ENCODE data around the gene TMBIM4.
A peak's percentile ranks its signal among the peaks of the same experiment; 100 is the strongest.

The TMBIM4 gene

DNA sequence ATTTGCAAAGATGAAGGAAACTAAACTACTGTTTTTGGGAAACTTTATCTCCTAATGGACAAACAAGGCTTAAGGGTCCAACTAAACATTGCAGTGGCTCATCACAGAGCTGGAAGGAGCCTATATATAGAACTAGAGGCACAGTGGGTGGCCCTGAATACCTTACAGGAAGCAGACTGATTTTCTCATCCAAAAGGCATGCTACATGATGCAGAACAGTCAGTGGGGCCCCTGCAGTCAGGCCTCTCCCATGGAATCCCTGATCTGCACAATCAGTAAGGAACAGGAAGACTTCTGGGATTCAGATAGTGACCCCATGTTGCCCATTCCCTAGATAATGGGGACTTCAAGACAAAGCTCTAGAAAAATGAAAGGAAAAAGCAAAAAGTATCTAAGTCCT, 37.4 kb downstream of the TMBIM4 start:
- H3K4me3 ChIP-seq (ENCODE audit: low read length) = no peak overlapping the region
- peaks cover 20% of the 10 kb centered on the region for H3K36me3 ChIP-seq (ENCODE audit: insufficient read depth, low read length)
- no peaks in the 10 kb centered on the region for H3K9me3 ChIP-seq (replicated peaks; ENCODE audit: low read length)
- H3K27me3 ChIP-seq (ENCODE audit: control insufficient read depth, insufficient read depth, low read length) = no peaks in the 10 kb centered on the region
- peaks cover 19% of the 10 kb centered on the region for H3K4me1 ChIP-seq (ENCODE audit: control insufficient read depth, insufficient read depth, low read length)
- H3K4me2 ChIP-seq (ENCODE audit: low read length) = peak overlapping the region; percentile 28
- peak overlapping the region; percentile 8 for H3K9ac ChIP-seq (ENCODE audit: low read depth, low read length)

DNA sequence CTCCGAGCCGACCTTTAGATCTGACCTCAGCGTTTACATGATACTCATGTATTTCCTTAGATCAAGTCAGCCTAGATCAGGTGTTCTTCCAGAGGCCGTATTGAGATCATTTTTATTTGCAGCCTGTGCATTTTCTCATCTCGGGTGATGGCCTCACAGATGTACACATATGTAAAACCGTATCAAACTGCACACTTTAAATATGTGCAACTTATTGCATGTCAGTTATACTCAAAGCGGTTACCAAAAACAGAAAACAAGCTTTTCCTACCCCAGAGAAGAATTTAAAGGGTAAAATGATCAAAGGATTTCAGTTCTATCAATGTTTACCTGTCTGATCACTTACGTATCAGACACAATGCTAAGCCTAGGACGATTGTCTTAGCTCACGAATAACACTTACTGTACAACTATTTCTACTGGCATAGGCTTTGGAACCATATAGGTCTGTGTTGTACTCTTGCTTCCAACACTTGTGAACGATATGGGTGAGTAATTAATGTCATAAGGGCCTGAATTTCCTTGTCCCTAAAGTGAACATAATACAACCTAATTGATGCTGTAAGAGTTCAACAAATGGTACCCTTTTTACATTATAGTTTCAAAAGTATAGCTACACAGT, 38.6 kb downstream of the TMBIM4 start:
- peaks cover 14% of the 10 kb centered on the region for H3K36me3 ChIP-seq (ENCODE audit: insufficient read depth, low read length)
- H3K9ac ChIP-seq (ENCODE audit: low read depth, low read length) = peak overlapping the region; percentile 93
- peak overlapping the region; percentile 93 for H3K4me3 ChIP-seq (ENCODE audit: low read length)

DNA sequence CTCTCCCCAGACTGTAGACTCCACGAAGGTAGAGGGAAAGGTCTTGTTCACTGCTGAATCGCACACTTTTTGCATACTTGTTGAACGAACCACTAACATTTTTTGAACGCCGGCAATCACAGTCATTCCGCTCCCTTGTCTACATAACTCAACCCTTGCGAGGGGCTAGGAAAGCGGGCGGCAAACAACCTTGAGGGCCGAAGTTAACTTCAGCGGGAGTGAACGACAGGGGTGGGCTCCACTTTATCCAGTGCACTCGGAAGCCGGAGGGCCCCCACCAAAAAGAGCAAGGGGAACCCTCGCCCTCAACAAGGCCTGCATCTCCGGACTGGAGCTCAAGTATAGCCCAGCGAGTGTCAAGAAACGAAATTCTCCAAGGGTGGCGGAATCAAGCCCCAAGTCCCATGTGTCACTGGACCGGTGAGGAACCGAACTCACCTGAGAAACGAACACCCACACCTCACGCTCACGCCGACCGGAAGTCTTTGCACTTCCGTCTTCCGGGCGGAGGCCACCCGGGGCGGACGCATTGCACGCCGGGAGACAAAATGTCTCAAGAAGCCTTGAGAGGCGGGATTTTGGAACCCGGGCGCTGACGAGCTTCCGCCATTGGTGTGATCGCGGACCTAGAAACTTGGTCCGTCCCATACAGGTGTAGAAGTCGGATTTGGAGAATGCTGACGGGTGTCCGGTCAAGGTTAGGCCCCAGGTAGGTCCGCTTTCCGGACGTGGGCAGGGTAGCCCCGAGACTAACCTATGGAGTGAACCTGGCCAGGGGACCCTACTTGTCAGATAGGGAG, 39.3 kb downstream of the TMBIM4 start, which contains the start of gene LLPH:
Gene LLPH (minus strand): TSS at position 484 of the 800 bp plus-strand sequence. CDS start 1,644 bp downstream, outside the sequence.
- Histone ChIP-seq H3K36me3 (ENCODE audit: insufficient read depth, low read length) (peaks cover 16% of the 10 kb centered on the region), H3K27me3 (ENCODE audit: control insufficient read depth, insufficient read depth, low read length) (no peaks in the 10 kb centered on the region), H3K4me3 (ENCODE audit: low read length) (peak within 1 kb of the TSS; percentile 93), H3K4me1 (ENCODE audit: control insufficient read depth, insufficient read depth, low read length) (peaks cover 19% of the 10 kb centered on the region), H3K4me2 (ENCODE audit: low read length) (peak within 1 kb of the TSS; percentile 97), H3K9ac (ENCODE audit: low read depth, low read length) (peak within 1 kb of the TSS; percentile 93), H3K9me3 (replicated peaks; ENCODE audit: low read length) (no peaks in the 10 kb centered on the region)

More for the DNA sequence above, 38.6 kb downstream of the TMBIM4 start:
- Histone ChIP-seq H3K4me1 (ENCODE audit: control insufficient read depth, insufficient read depth, low read length) (peaks cover 19% of the 10 kb centered on the region), H3K4me2 (ENCODE audit: low read length) (peak overlapping the region; percentile 97), H3K27me3 (ENCODE audit: control insufficient read depth, insufficient read depth, low read length) (no peaks in the 10 kb centered on the region), H3K9me3 (replicated peaks; ENCODE audit: low read length) (no peaks in the 10 kb centered on the region)

DNA sequence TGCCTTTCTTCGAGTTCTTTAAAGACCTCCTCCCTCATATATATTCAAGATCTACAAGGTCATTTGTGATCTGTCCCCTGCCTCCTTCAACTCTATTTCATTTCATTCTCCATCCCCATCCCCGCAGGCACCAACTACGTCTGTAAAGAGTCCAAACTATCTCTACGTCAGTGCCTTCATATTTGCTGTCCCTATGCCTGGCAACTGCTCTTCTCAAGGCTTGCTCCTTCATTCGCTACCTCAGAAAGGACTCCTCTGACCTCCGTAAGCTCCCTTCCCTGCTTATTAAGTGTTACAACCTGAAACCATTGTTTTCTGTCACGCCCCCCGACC, 39.9 kb downstream of the TMBIM4 start:
- H3K4me1 ChIP-seq (ENCODE audit: control insufficient read depth, insufficient read depth, low read length) = peaks cover 19% of the 10 kb centered on the region
- peak overlapping the region; percentile 93 for H3K9ac ChIP-seq (ENCODE audit: low read depth, low read length)
- H3K4me3 ChIP-seq (ENCODE audit: low read length) = peak overlapping the region; percentile 93
- H3K36me3 ChIP-seq (ENCODE audit: insufficient read depth, low read length) = peaks cover 22% of the 10 kb centered on the region
- peak overlapping the region; percentile 97 for H3K4me2 ChIP-seq (ENCODE audit: low read length)
- no peaks in the 10 kb centered on the region for H3K27me3 ChIP-seq (ENCODE audit: control insufficient read depth, insufficient read depth, low read length)
- no peaks in the 10 kb centered on the region for H3K9me3 ChIP-seq (replicated peaks; ENCODE audit: low read length)

DNA sequence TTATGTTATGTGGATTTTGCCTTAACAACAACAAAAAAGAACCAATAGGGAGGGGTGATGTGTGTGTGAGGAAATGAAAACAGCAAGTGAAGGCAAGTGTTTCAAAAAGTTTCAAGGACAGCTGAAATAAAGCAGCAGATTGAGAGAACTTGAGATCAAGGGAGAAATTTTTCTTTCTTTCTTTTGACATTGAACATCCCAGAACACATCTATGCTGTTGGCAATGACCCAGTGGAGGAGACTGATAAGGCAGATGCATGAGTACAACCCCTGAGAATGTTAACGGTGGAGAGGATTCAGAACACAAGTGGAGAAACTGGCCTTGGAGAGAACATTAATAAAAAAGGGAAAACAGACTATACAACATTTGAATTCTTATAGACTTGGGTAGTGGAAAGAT, 42.1 kb downstream of the TMBIM4 start:
- Histone ChIP-seq H3K4me3 (ENCODE audit: low read length) (no peak overlapping the region), H3K9me3 (replicated peaks; ENCODE audit: low read length) (no peaks in the 10 kb centered on the region), H3K27me3 (ENCODE audit: control insufficient read depth, insufficient read depth, low read length) (no peaks in the 10 kb centered on the region), H3K4me1 (ENCODE audit: control insufficient read depth, insufficient read depth, low read length) (peaks cover 16% of the 10 kb centered on the region), H3K4me2 (ENCODE audit: low read length) (no peak overlapping the region), H3K36me3 (ENCODE audit: insufficient read depth, low read length) (peaks cover 34% of the 10 kb centered on the region), H3K9ac (ENCODE audit: low read depth, low read length) (no peak overlapping the region)

DNA sequence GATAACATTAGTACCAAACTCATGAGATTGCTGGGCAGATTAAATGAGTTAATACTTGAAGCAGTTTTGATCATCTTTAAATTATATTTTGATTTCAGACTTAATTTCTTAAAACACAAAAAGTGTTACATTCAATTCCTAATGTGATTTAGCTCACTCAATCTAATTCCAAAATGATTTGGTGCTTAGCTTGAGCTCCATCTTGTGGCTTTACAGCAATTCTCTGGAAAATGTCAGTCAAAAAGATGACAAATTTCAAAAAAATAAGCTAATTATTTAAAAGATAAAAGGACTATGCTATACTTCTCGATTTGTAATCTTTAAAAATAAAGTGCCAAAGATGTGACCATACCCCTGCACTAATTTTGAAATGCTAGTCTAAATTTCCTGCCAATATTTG, 49.3 kb downstream of the TMBIM4 start:
- Histone ChIP-seq H3K9ac (ENCODE audit: low read depth, low read length) (no peak overlapping the region), H3K27me3 (ENCODE audit: control insufficient read depth, insufficient read depth, low read length) (no peaks in the 10 kb centered on the region), H3K4me1 (ENCODE audit: control insufficient read depth, insufficient read depth, low read length) (no peaks in the 10 kb centered on the region), H3K4me3 (ENCODE audit: low read length) (no peak overlapping the region), H3K4me2 (ENCODE audit: low read length) (no peak overlapping the region), H3K9me3 (replicated peaks; ENCODE audit: low read length) (no peaks in the 10 kb centered on the region), H3K36me3 (ENCODE audit: insufficient read depth, low read length) (peaks cover 39% of the 10 kb centered on the region)

DNA sequence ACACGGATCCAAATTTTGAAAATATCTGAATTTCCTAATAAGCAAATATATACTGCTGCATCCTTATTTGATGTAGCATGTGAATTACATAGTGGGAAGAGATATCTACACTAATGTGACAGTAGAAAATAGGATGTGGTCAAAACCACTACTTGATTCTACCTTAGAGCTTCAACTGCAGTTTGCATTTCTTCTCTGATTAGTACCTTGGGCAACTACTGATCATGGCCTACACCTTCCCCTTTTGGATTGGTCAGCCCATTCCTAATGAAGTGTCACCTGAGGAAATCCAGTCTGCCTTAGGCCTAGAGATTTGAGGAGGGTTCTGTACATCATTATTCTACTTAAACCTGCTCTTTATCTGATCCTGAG, 49.9 kb downstream of the TMBIM4 start:
- no peaks in the 10 kb centered on the region for H3K27me3 ChIP-seq (ENCODE audit: control insufficient read depth, insufficient read depth, low read length)
- H3K9me3 ChIP-seq (replicated peaks; ENCODE audit: low read length) = no peaks in the 10 kb centered on the region
- peaks cover 33% of the 10 kb centered on the region for H3K36me3 ChIP-seq (ENCODE audit: insufficient read depth, low read length)
- H3K4me1 ChIP-seq (ENCODE audit: control insufficient read depth, insufficient read depth, low read length) = no peaks in the 10 kb centered on the region
- H3K4me3 ChIP-seq (ENCODE audit: low read length) = no peak overlapping the region
- H3K4me2 ChIP-seq (ENCODE audit: low read length) = no peak overlapping the region
- no peak overlapping the region for H3K9ac ChIP-seq (ENCODE audit: low read depth, low read length)

DNA sequence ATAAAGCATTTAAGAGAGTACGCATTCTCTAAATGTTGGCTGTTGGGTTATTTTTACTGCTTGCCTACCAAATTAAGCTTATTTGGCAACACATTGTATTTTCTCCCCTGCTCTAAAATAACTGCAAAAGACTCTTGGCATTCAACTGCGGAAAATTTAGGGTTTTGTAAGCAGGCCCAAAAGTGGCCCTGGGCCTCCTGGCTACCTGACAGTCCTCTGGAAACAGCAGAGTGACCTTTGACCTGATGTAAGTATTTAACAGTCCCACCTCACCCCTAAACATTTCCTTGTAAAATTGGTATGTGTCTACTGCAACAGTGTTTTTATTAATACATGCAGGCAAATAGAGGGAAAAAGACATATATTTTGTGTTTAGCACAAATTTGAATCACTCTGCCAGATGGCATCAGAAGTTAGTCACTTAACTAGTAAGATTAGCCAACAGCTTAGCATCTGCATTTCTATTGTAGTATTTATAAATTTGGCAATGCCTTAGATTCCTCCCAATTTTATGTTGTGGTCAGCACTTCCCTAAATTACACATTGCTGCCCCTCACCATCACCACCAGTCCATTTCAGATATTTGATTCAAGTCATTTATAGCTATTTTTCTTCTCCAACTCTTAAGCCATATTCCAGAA, 50.4 kb downstream of the TMBIM4 start:
- Histone ChIP-seq H3K4me1 (ENCODE audit: control insufficient read depth, insufficient read depth, low read length) (no peaks in the 10 kb centered on the region), H3K4me2 (ENCODE audit: low read length) (no peak overlapping the region), H3K27me3 (ENCODE audit: control insufficient read depth, insufficient read depth, low read length) (no peaks in the 10 kb centered on the region)

DNA sequence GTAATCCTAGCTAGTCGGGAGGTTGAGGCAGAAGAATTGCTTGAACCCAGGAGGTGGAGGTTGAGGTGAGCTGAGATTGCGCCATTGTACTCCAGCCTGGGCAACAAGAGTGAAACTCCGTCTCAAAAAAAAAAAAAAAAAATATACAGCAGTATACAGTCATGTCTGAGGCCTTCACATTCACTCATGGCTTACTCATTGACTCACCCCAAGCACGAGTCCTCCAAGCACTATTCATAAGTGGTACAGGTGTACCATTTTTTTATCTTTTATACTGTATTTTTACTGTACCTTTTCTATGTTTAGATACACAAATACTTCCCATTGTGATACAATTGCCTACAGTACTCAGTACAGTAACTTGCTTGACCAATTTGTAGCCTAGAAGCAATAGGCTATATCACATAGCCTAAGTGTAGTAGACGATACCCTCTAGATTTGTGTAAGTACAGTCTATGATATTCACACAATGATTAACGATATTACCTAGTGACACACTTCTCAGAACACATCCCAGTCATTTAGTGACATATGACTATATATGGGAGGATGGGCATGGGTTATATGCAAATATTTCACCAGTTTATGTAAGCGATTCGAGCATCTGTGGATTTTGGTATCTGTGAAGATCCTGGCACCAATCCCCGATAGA, 51.4 kb downstream of the TMBIM4 start:
- H3K9me3 ChIP-seq (replicated peaks; ENCODE audit: low read length) = no peaks in the 10 kb centered on the region
- H3K4me1 ChIP-seq (ENCODE audit: control insufficient read depth, insufficient read depth, low read length) = no peaks in the 10 kb centered on the region
- H3K4me3 ChIP-seq (ENCODE audit: low read length) = no peak overlapping the region
- H3K9ac ChIP-seq (ENCODE audit: low read depth, low read length) = no peak overlapping the region
- H3K4me2 ChIP-seq (ENCODE audit: low read length) = no peak overlapping the region
- H3K27me3 ChIP-seq (ENCODE audit: control insufficient read depth, insufficient read depth, low read length) = no peaks in the 10 kb centered on the region
- H3K36me3 ChIP-seq (ENCODE audit: insufficient read depth, low read length) = peaks cover 21% of the 10 kb centered on the region

More for the DNA sequence above, 50.4 kb downstream of the TMBIM4 start:
- Histone ChIP-seq H3K36me3 (ENCODE audit: insufficient read depth, low read length) (peaks cover 28% of the 10 kb centered on the region), H3K9ac (ENCODE audit: low read depth, low read length) (no peak overlapping the region), H3K9me3 (replicated peaks; ENCODE audit: low read length) (no peaks in the 10 kb centered on the region), H3K4me3 (ENCODE audit: low read length) (no peak overlapping the region)

DNA sequence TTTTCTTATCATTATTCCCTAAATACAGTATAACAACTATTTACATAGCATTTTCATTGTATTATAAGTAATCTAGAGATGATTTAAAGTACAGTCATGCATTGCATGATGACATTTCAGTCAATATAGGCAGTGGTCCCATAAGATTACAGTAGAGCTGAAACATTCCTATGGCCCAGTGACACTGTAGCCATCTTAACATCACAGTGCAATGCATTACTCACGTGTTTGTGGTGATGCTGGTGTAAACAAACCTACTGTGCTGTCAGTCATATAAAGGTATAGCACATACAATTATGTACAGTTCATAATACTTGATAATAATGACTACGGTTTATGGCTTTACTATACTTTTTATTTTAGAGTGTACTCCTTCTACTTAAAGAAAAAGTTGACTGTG, 52.6 kb downstream of the TMBIM4 start:
- Histone ChIP-seq H3K36me3 (ENCODE audit: insufficient read depth, low read length) (peaks cover 17% of the 10 kb centered on the region), H3K9ac (ENCODE audit: low read depth, low read length) (no peak overlapping the region), H3K9me3 (replicated peaks; ENCODE audit: low read length) (no peaks in the 10 kb centered on the region), H3K27me3 (ENCODE audit: control insufficient read depth, insufficient read depth, low read length) (no peaks in the 10 kb centered on the region), H3K4me1 (ENCODE audit: control insufficient read depth, insufficient read depth, low read length) (no peaks in the 10 kb centered on the region), H3K4me2 (ENCODE audit: low read length) (no peak overlapping the region), H3K4me3 (ENCODE audit: low read length) (no peak overlapping the region)

DNA sequence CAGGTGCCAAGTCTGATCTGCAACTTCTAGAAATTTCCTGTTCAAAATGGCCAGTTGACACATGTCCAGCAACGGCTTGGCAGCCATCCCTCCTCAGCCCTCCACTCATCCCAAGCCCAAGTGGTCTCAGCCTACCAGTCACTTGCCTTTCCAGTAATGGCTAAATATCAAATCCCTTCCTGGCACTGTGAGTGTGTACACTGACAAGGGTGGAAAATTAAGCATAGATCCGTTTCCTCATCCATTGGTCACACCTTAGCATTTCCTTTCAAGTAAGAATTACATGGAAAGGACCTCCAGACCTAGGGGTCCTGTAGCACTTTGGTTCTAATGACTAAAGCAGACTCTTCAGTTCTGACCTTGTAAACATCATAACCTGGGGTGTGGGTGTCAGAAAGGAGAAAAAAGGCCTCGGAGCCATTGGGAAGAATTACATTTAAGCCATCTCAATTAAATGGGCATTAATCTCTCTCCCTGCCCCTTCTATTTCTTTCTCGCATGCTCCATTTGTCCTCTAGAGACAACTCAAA, 54.7 kb downstream of the TMBIM4 start:
- Histone ChIP-seq H3K36me3 (ENCODE audit: insufficient read depth, low read length) (peaks cover 3% of the 10 kb centered on the region), H3K4me2 (ENCODE audit: low read length) (no peak overlapping the region), H3K9ac (ENCODE audit: low read depth, low read length) (no peak overlapping the region), H3K4me3 (ENCODE audit: low read length) (no peak overlapping the region), H3K9me3 (replicated peaks; ENCODE audit: low read length) (no peaks in the 10 kb centered on the region), H3K27me3 (ENCODE audit: control insufficient read depth, insufficient read depth, low read length) (no peaks in the 10 kb centered on the region), H3K4me1 (ENCODE audit: control insufficient read depth, insufficient read depth, low read length) (no peaks in the 10 kb centered on the region)

Data from skeletal muscle satellite cell (primary cell).